Activated B cell treated with CpG ODN at 0.5 μM for 24 hours (primary cell): Measurements from ENCODE around the gene TRIM61. TPM values are rescaled to one million over a fixed set of nuclear protein-coding genes. Genes with fewer than 3 reads are reported as not detected.
A peak's percentile ranks its signal among the peaks of the same experiment; 100 is the strongest.
"Not testable (repeated sequence)": the region's sequence is repeated elsewhere in the genome, so short reads cannot be mapped to it uniquely, and the experiment has no call there.

ENCODE experiments used
- ATAC-seq: fragments of 200-7000 bp; cut with Tn5 transposase; one replicate; pipeline ENCODE4 v1.10.0; 2021; ENCODE audit warnings: low read depth, mild to moderate bottlenecking, moderate library complexity
- CTCF ChIA-PET: fragments of 350-600 bp; sonication (Branson Sonifier 250); formaldehyde crosslinking; loops from one replicate; lab custom pipeline; 2021; ENCODE audit warnings: antibody characterized with exemption; lab: Charles Lee
- POLR2A ChIA-PET: fragments of 350-600 bp; sonication (Branson Sonifier 250); formaldehyde crosslinking; loops from one replicate; lab custom pipeline; 2021; ENCODE audit warnings: antibody characterized with exemption; lab: Charles Lee
- DNase-seq: peaks from one replicate; pipeline ENCODE4 v3.0.0; 2022
- H3K27ac Mint-ChIP-seq: one replicate; pipeline ENCODE4 v1.8.0; 2020; ENCODE audit warnings: mixed read lengths
- H3K27me3 Mint-ChIP-seq: one replicate; pipeline ENCODE4 v1.8.0; 2021; ENCODE audit warnings: mixed read lengths
- H3K36me3 Mint-ChIP-seq: one replicate; pipeline ENCODE4 v1.8.0; 2021; ENCODE audit warnings: low read depth, mixed read lengths
- H3K4me1 Mint-ChIP-seq: one replicate; pipeline ENCODE4 v1.8.0; 2021; ENCODE audit warnings: mixed read lengths
- H3K4me3 Mint-ChIP-seq: one replicate; pipeline ENCODE4 v1.8.0; 2020; ENCODE audit warnings: mild to moderate bottlenecking, mixed read lengths
- H3K9me3 Mint-ChIP-seq: one replicate; pipeline ENCODE4 v1.8.0; 2020; ENCODE audit warnings: mixed read lengths
- CTCF ChIP-seq: fragments of 200-600 bp; IDR thresholded peaks from one replicate; pipeline ENCODE4 v1.8.0; 2022; ENCODE audit warnings: antibody characterized with exemption, mild to moderate bottlenecking
- intact Hi-C: fragments of 100-400 bp; cut with micrococcal nuclease; formaldehyde crosslinking; loops from one replicate; pipeline ENCODE4 v1.15.1; 2024
- total RNA-seq: library from RNA; stranded (reverse); gene quantifications from 2 replicates; pipeline ENCODE4 v1.2.3, GENCODE V29; 2022

Gene TRIM61
- total RNA-seq, result 2.1 and 3.6 TPM in 2 replicates

- CTCF ChIA-PET, result no interaction called here
- ATAC-seq, result peak; percentile 94
- intact Hi-C loops, result loop anchor here (1.0 to 2.0 kb wide), 2 partner anchors 21 to 135 kb away; partner anchors contain the start of gene TMEM192
Measured at GRCh38 chr4:164977243-164978164, at the start of gene TRIM61. TRIM61 (minus strand) TSS chr4:164977657; CDS start chr4:164970002, 7,655 bp downstream.

DNA sequence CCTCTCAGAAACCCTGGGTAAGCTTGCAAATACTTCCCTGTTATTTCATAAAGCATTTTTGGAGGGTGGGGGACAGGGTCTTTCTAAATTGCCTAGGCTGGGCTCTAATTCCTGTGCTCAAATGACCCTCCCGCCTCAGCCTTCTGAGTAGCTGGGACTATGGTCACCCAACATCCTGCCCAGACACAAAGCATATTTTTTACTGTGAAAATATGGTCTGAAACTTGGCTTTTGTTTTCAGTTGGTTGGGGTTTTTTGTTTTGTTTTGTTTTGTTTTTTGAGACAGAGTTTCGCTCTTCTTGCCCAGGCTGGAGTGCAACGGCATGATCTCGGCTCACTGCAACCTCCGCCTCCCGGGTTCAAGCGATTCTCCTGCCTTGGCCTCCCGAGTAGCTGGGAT lies 48.3 kb upstream of the TRIM61 start:
- H3K4me1 Mint-ChIP-seq, H3K27me3 Mint-ChIP-seq, ATAC-seq, H3K36me3 Mint-ChIP-seq, H3K9me3 Mint-ChIP-seq, H3K27ac Mint-ChIP-seq, POLR2A ChIA-PET, CTCF ChIA-PET, intact Hi-C loops, DNase-seq, H3K4me3 Mint-ChIP-seq: not testable (repeated sequence)

More at GRCh38 chr4:164977243-164978164, at the start of gene TRIM61:
- H3K4me1 Mint-ChIP-seq, result peaks cover 23% of the 10 kb centered on the region
- peak within 1 kb of the TSS; percentile 91 for H3K4me3 Mint-ChIP-seq
- peak; percentile 37 for DNase-seq
- H3K27ac Mint-ChIP-seq, result peak within 1 kb of the TSS; percentile 80
- TF ChIP-seq CTCF, result no peak
- POLR2A ChIA-PET, result interaction anchor here (0.6 to 1.7 kb wide), 6 partner anchors 9 to 1483 kb away, joined by 3 to 8 read pairs (median 4); partner anchors contain the start of genes TMA16 and TMEM192
- no peaks in the 10 kb centered on the region for H3K27me3 Mint-ChIP-seq
- H3K36me3 Mint-ChIP-seq, result peaks cover 11% of the 10 kb centered on the region
- no peaks in the 10 kb centered on the region for H3K9me3 Mint-ChIP-seq

DNA sequence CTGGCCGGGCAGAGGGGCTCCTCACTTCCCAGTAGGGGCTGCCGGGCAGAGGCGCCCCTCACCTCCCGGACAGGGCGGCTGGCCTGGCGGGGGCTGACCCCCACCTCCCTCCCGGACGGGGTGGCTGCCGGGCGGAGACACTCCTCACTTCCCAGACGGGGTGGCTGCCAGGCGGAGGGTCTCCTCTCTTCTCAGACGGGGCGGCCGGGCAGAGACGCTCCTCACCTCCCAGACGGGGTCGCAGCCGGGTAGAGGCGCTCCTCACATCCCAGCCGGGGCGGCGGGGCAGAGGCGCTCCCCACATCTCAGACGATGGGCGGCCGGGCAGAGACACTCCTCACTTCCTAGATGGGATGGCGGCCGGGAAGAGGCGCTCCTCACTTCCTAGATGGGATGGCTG lies 42.5 kb upstream of the TRIM61 start:
- H3K9me3 Mint-ChIP-seq, CTCF ChIA-PET, H3K4me1 Mint-ChIP-seq, intact Hi-C loops, H3K4me3 Mint-ChIP-seq, DNase-seq, POLR2A ChIA-PET, ATAC-seq, H3K36me3 Mint-ChIP-seq, H3K27me3 Mint-ChIP-seq, H3K27ac Mint-ChIP-seq: not testable (repeated sequence)

GRCh38 chr4:165016971-165017370 lies 39.5 kb upstream of the TRIM61 start:
- POLR2A ChIA-PET, result no interaction called here
- intact Hi-C loops, result no loop called here
- Mint-ChIP-seq H3K27me3 (no peaks in the 10 kb centered on the region), H3K4me3 (no peak overlapping the region), H3K4me1 (no peaks in the 10 kb centered on the region), H3K27ac (no peak overlapping the region), H3K36me3 (no peaks in the 10 kb centered on the region), H3K9me3 (no peaks in the 10 kb centered on the region)
- TF ChIP-seq CTCF, result no peak
- ATAC-seq (no peak), DNase-seq (no peak)
- CTCF ChIA-PET, result no interaction called here

- H3K27ac Mint-ChIP-seq, result no peak overlapping the region
- H3K36me3 Mint-ChIP-seq, result no peaks in the 10 kb centered on the region
- H3K27me3 Mint-ChIP-seq, result peaks cover 2% of the 10 kb centered on the region
- H3K4me3 Mint-ChIP-seq, result no peak overlapping the region
- POLR2A ChIA-PET, result no interaction called here
- H3K4me1 Mint-ChIP-seq, result no peaks in the 10 kb centered on the region
- no peaks in the 10 kb centered on the region for H3K9me3 Mint-ChIP-seq
- ATAC-seq (no peak), DNase-seq (no peak)
- intact Hi-C loops, result no loop called here
- CTCF ChIA-PET, result no interaction called here
- TF ChIP-seq CTCF, result no peak
Measured at GRCh38 chr4:165013691-165014090, 36.2 kb upstream of the TRIM61 start.

DNA sequence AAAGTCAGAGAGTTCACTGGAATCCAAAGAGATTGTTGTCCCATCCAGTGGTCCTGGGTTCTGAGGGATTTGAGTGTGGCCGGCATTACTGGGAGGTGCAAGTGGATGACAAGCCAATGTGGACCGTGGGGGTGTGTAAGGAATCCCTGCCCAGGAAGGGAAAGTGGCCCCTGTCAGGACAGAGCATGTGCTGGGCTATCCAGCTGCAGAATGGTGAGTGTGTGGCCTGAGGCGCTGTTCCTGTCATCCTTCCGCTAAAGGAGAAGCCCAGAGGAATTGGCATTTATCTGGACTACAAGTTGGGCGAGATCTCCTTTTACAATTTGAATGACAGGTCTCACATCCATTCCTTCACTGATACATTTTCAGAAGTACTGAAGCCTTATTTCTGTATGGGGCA lies 33.9 kb upstream of the TRIM61 start:
- ChIA-PET CTCF (no interaction called here), POLR2A (no interaction called here)
- Mint-ChIP-seq H3K4me3 (no peak overlapping the region), H3K9me3 (no peaks in the 10 kb centered on the region), H3K36me3 (no peaks in the 10 kb centered on the region), H3K27ac (no peak overlapping the region), H3K27me3 (peaks cover 2% of the 10 kb centered on the region), H3K4me1 (no peaks in the 10 kb centered on the region)
- DNase-seq (no peak), ATAC-seq (no peak)
- TF ChIP-seq CTCF, result no peak
- intact Hi-C loops, result no loop called here
